Measurements from ENCODE around the gene SEMA3B.

SEMA3B gene

DNA sequence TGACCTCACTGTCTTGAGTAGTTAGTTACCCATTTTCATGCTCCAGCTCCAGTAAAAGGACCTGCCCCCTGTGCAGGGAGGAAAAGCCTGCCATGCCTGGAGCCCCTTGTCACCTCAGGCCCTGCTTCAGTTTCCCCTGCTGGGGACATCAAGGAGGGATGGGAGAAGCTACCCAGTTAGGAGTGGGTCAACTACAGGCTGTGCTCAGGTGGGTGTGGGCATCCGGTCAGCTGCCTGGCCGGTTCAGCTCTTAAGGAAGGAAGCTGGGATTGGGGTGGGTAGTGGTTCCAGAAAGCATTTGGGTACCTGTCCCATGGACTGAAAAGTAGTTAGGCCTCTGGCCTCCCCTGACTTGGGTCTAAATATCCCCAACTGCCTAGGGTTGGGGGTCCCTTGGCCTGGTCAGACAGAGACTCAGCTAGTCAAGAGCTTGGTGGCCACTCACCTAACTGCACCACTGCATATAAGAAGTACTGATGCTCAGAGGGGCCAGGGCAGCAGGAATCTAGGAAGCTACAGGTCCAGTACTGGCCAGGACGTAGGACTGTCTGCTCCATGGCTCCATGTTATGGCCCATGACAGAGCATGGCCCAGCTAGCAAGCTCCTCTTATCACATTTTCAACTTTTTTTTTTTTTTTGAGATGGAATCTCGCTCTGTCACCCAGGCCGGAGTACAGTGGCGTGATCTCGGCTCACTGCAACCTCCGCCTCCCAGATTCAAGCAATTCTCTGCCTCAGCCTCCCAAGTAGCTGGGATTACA, 10.5 kb downstream of the SEMA3B start:
- TF ChIP-seq, protein P1, sequence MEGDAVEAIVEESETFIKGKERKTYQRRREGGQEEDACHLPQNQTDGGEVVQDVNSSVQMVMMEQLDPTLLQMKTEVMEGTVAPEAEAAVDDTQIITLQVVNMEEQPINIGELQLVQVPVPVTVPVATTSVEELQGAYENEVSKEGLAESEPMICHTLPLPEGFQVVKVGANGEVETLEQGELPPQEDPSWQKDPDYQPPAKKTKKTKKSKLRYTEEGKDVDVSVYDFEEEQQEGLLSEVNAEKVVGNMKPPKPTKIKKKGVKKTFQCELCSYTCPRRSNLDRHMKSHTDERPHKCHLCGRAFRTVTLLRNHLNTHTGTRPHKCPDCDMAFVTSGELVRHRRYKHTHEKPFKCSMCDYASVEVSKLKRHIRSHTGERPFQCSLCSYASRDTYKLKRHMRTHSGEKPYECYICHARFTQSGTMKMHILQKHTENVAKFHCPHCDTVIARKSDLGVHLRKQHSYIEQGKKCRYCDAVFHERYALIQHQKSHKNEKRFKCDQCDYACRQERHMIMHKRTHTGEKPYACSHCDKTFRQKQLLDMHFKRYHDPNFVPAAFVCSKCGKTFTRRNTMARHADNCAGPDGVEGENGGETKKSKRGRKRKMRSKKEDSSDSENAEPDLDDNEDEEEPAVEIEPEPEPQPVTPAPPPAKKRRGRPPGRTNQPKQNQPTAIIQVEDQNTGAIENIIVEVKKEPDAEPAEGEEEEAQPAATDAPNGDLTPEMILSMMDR (IDR thresholded peaks at IDR 0.05), result no peak

DNA sequence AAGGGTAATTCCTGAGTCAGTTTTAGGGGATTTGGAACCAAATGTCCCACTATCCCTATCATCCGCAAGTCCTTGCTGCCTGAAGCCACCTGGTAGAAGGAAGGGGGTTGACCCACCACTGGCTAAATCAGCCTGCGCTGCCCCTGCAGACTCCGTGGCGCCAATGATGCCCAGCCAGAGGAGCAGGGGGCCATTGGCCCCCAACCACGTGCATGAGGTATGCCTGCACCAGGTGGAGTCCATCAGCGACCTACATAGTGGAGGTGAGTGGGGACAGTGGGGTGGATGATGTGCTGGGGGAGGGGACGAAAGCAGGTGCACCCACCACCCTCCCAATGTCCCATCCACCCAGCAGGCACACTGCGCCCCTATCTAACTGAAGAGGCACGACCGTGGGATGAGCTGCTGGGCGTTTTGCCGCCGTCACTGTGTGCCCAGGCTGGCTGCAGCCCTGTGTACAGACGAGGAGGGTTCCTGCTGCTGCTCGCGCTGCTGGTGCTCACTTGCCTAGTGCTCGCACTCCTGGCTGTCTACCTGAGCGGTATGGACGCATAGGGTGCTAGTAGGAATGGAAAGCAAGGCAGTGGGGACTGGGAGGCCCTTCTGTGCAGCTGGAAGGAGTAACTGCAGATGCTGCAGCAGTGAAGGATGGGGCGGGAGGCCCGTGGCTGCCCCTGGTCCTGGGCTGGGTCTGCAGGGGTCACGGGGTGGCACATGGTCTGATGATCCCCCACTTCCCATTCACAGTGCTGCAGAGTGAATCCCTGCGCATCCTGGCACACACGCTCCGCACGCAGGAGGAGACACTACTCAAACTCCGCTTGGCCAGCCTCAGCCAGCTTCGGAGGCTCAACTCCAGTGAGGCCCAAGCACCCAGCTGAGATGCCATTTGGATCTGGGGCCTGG, 17.6 kb downstream of the SEMA3B start:
- TF ChIP-seq, protein P1 (IDR thresholded peaks at IDR 0.05), result no peak

DNA sequence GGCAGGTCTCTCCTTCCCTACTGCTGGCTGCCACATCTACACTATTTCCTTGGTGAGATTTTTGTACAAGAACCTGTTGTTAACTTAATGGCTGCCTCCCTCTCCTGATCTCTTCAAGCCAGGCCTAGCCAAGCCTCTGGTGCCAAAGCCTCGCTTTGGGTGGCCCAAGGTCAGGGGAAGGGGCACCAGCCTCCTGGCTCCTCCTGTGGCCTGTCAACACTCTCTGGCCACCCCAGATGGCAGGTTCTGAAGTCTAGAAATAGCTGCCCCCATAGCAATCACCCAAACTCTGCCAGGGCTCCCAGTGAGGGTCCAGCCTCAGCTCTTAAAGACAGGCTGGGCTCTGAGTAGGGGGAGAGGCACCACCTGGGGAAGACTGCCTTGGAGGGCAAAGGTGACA, 18.3 kb downstream of the SEMA3B start:
- TF ChIP-seq, protein P1 (IDR thresholded peaks at IDR 0.05), result no peak

DNA sequence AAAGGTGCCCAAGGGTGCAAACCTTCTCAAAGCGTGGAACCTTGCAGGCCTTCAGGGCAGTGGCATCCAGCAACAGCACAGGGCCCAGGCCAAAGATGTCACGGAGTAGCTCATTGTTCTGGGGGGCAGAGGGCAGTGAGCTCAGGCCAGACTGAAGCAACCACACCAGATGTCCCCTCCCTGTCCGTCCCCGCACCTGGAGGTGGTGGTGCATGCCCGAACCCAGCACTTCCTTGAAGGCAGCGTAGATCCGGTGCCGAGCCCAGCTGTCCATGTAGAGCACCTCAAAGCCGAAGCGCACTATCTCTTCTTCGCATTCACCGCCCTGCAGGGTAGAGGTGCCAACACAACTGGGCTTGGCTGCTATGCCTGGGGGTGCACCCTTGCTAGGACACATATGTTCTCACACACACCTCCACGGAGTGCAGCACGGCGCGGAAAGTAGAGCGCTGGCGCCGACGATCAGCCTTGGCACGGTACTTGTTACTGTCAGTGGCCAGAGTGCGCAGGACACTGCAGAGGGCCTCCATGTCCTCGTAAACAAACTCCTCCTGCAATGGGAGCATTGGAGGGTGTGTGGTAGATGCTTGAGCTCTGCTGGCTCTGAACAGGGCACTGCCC, 19.6 kb downstream of the SEMA3B start:
- TF ChIP-seq, protein P1 (IDR thresholded peaks at IDR 0.05), result no peak

DNA sequence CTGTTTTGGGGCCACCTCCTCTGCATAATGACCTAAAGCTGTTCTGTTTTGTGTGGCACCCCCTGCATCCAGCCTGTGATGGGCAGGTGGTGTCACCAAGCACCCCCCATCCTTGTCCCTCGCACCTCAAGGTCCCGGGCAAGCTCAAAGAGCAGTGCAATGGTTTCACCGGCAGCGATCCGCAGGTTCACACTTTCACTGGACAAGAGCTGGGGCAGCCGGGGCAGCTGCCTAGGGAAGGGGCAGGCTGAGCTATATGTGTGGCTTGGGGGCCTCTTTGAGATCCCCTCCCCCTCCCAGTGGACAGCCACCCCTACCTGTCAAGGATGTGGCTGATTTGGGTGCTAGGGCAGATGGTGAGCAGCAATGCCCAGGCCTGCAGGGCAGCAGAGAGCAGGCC, 20.2 kb downstream of the SEMA3B start:
- TF ChIP-seq, protein P1 (IDR thresholded peaks at IDR 0.05), result no peak

DNA sequence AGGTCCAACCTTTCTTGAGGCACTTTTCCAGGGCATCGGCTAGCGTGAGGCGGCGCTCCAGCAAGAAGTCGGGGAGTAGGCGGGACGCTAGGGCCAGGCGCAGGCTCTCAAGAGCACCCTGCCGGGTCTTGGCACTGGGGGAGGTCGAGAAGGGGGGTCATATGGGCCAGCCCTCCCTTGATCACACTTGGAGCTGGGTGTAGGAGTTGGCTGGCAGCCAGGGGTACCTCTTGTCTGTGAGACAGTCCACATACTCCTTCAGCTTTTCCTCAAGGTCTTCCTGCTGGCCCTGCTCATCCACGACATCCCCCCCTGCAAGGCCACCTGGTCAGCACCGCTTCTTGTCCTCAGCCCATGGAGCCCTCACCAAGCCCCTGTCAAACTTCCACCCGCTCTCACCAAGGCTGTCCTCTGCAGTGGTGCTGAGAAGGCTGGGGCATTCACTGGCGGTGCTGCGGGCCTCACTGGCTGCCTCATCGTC, 21.3 kb downstream of the SEMA3B start:
- TF ChIP-seq, protein P1 (IDR thresholded peaks at IDR 0.05), result no peak

Measured in LNCAP (cell line).